Keratinocyte (primary cell): ENCODE data around the gene TRAPPC8.

Experiments
- CTCF ChIP-seq, 3 experiments: IDR thresholded peaks in 1 of 3; conservative IDR thresholded peaks in 1 of 3; optimal IDR thresholded peaks in 1 of 3; 2 replicates in 2 of 3; 3 replicates in 1 of 3; pipeline versions ENCODE3 to v1.5.1; 2011; ENCODE audit warnings: low read length in 3 of 3, mild to moderate bottlenecking in 3 of 3, moderate library complexity in 2 of 3, control low read depth in 1 of 3, inconsistent platforms in 1 of 3; ENCODE audit not compliant: insufficient read depth in 2 of 3; ENCODE audit errors: extremely low read depth in 1 of 3
- EZH2 ChIP-seq: IDR thresholded peaks from one replicate; pipeline ENCODE4 v1.6.1; 2012; ENCODE audit warnings: inconsistent platforms, mild to moderate bottlenecking, low read length, moderate library complexity

- TF ChIP-seq CTCF (optimal IDR thresholded peaks at IDR 0.05 in 1 of 3, IDR thresholded peaks at IDR 0.05 in 1 of 3, conservative IDR thresholded peaks at IDR 0.05 in 1 of 3; ENCODE audit: extremely low read depth in 1 of 3, insufficient read depth in 2 of 3, low read length in 3 of 3) (no peak), EZH2 (no peak)
Measured at GRCh38 chr18:31920277-31920676, 22.7 kb downstream of the TRAPPC8 start.
